HepG2 (cell line): ENCODE data around the gene SH2D3C. TPM values are rescaled to one million over a fixed set of nuclear protein-coding genes. Genes with fewer than 3 reads are reported as not detected.
A peak's percentile ranks its signal among the peaks of the same experiment; 100 is the strongest.

ENCODE experiments used
- EP300 ChIP-seq, 3 experiments: sonication (generic) in 1 of 3; formaldehyde crosslinking in 1 of 3; IDR thresholded peaks; 2 replicates each; pipeline versions ENCODE4 v1.5.1 to v1.6.1; 2011 to 2020; ENCODE audit warnings: low read depth in 2 of 3, low read length in 2 of 3, borderline replicate concordance in 1 of 3, improper control_type of control experiment in 1 of 3, mild to moderate bottlenecking in 1 of 3, missing genetic modification reagents in 1 of 3, moderate library complexity in 1 of 3
- GMEB2 ChIP-seq: IDR thresholded peaks from 2 replicates; pipeline ENCODE4 v1.6.1; 2016; ENCODE audit warnings: missing biosample characterization, missing genetic modification reagents, low read depth
- HNRNPK ChIP-seq: fragments of 200-400 bp; formaldehyde crosslinking; IDR thresholded peaks from 2 replicates; pipeline ENCODE4 v1.6.1; 2018; ENCODE audit warnings: low read length, low read depth, moderate library complexity, mild to moderate bottlenecking; ENCODE audit not compliant: poor library complexity, severe bottlenecking
- NONO ChIP-seq, 2 experiments: fragments of 450-650 bp in 1 of 2; sonication (generic) in 1 of 2; formaldehyde crosslinking in 1 of 2; IDR thresholded peaks in 1 of 2; conservative IDR thresholded peaks in 1 of 2; 2 replicates each; pipeline versions ENCODE4 v1.6.1 to v1.8.0; 2017 to 2022; ENCODE audit warnings: mild to moderate bottlenecking in 1 of 2, missing genetic modification reagents in 1 of 2, moderate library complexity in 1 of 2
- NRL ChIP-seq: sonication (generic); formaldehyde crosslinking; IDR thresholded peaks from 2 replicates; pipeline ENCODE4 v1.5.0; 2020; ENCODE audit warnings: missing genetic modification reagents, mild to moderate bottlenecking, moderate library complexity, borderline replicate concordance
- PHF21A ChIP-seq: sonication (generic); formaldehyde crosslinking; IDR thresholded peaks from 2 replicates; pipeline ENCODE4 v1.5.0; 2020; ENCODE audit warnings: mild to moderate bottlenecking, missing genetic modification reagents
- SP1 ChIP-seq, 2 experiments: fragments of 450-650 bp in 1 of 2; sonication (generic) in 1 of 2; formaldehyde crosslinking in 1 of 2; IDR thresholded peaks; 2 replicates each; pipeline versions ENCODE4 v1.4.0 to v1.6.1; 2016 to 2020; ENCODE audit warnings: missing genetic modification reagents in 1 of 2
- TARDBP ChIP-seq: sonication (generic); formaldehyde crosslinking; IDR thresholded peaks from 2 replicates; pipeline ENCODE4 v1.8.0; 2022; ENCODE audit warnings: mild to moderate bottlenecking, missing genetic modification reagents
- THAP8 ChIP-seq: sonication (generic); formaldehyde crosslinking; IDR thresholded peaks from 2 replicates; pipeline ENCODE4 v1.5.1; 2020; ENCODE audit warnings: missing genetic modification reagents, mild to moderate bottlenecking, borderline replicate concordance
- TOE1 ChIP-seq: sonication (generic); formaldehyde crosslinking; IDR thresholded peaks from 2 replicates; pipeline ENCODE4 v1.4.0; 2020; ENCODE audit warnings: mild to moderate bottlenecking, missing genetic modification reagents
- TRIM22 ChIP-seq: fragments of 450-650 bp; IDR thresholded peaks from 2 replicates; pipeline ENCODE4 v1.6.1; 2017
- ZBTB34 ChIP-seq: sonication (generic); formaldehyde crosslinking; IDR thresholded peaks from 2 replicates; pipeline ENCODE4 v1.8.0; 2022; ENCODE audit warnings: mild to moderate bottlenecking, missing genetic modification reagents
- ZBTB38 ChIP-seq: sonication (generic); formaldehyde crosslinking; IDR thresholded peaks from 2 replicates; pipeline ENCODE4 v1.5.1; 2020; ENCODE audit warnings: mild to moderate bottlenecking, missing genetic modification reagents
- ZBTB46 ChIP-seq: sonication (generic); formaldehyde crosslinking; IDR thresholded peaks from 2 replicates; pipeline ENCODE4 v1.4.0; 2020; ENCODE audit warnings: mild to moderate bottlenecking, missing genetic modification reagents, borderline replicate concordance
- ZNF101 ChIP-seq: sonication (generic); formaldehyde crosslinking; IDR thresholded peaks from 2 replicates; pipeline ENCODE4 v1.4.0; 2020; ENCODE audit warnings: mild to moderate bottlenecking, low read depth, missing genetic modification reagents, borderline replicate concordance
- ZNF17 ChIP-seq: sonication (generic); formaldehyde crosslinking; IDR thresholded peaks from 2 replicates; pipeline ENCODE4 v1.5.0; 2020; ENCODE audit warnings: mild to moderate bottlenecking, missing genetic modification reagents
- ZZZ3 ChIP-seq: sonication (generic); formaldehyde crosslinking; IDR thresholded peaks from 2 replicates; pipeline ENCODE4 v1.4.0; 2020; ENCODE audit warnings: missing genetic modification reagents, mild to moderate bottlenecking, borderline replicate concordance
- polyA plus RNA-seq, 8 experiments: library from polyadenylated mRNA; depleted of rRNA in 3 of 8; stranded (reverse) in 7 of 8; unstranded in 1 of 8; fragments of >200 nt; fragmentation: Illumina TruSeq in 4 of 8; extraction: Trizol in 4 of 8; gene quantifications; 2 replicates each; pipeline versions ENCODE4 v1.2.1 to v1.2.3, GENCODE V29; 2011 to 2016; ENCODE audit warnings: low read depth in 4 of 8, missing spikeins in 1 of 8, mixed read lengths in 1 of 8; ENCODE audit not compliant: insufficient read depth in 1 of 8
- total RNA-seq, 5 experiments: library from RNA; depleted of rRNA; stranded (reverse); fragments of >200 nt; fragmentation: Illumina TruSeq; extraction: Trizol; gene quantifications; 2 replicates each; pipeline ENCODE4 v1.2.3, GENCODE V29; 2016; ENCODE audit warnings: low read depth in 1 of 5

Gene SH2D3C
- total and polyA plus RNA-seq, 2 of the 13 experiments (the other 11 are each of a cell fraction or from before 2014, with no cell fraction given) = not detected

GRCh38 chr9:127734747-127735529, 43.5 kb downstream of the SH2D3C start, which contains the start of gene TOR2A (continued):
- TF ChIP-seq ZBTB34 (CRISPR knock-in tag) (no peak), ZBTB46 (CRISPR knock-in tag) (peak; percentile 92; the same call in 1 of the 2 replicates), SP1 (IDR thresholded peaks at IDR 0.05) (no peak), SP1 (CRISPR knock-in tag; IDR thresholded peaks at IDR 0.05) (peak; percentile 99), TOE1 (peak; percentile 74; the same call in 1 of the 2 replicates), NRL (peak; percentile 49), ZNF17 (CRISPR knock-in tag) (no peak), TRIM22 (no peak), HNRNPK (peak; percentile 42), THAP8 (peak; percentile 26; the same call in 1 of the 2 replicates), ZNF101 (CRISPR knock-in tag) (0 out of 2 replicates have a peak, but pooled peaks have one; percentile 84), EP300 (IDR thresholded peaks at IDR 0.05; ENCODE audit: low read depth in 2 of 2, low read length in 2 of 2) (peak; percentile 13 to 29; a peak in 1 of 4 replicates), EP300 (CRISPR knock-in tag; IDR thresholded peaks at IDR 0.05; ENCODE audit: borderline replicate concordance) (no peak), TARDBP (peak; percentile 75), ZZZ3 (peak; percentile 55; the same call in 1 of the 2 replicates), GMEB2 (CRISPR knock-in tag) (0 out of 2 replicates have a peak, but pooled peaks have one; percentile 24), NONO (IDR thresholded peaks at IDR 0.05) (no peak), NONO (CRISPR knock-in tag; conservative IDR thresholded peaks at IDR 0.05) (peak; percentile 32; the same call in 1 of the 2 replicates), PHF21A (CRISPR knock-in tag) (peak; percentile 71; the same call in 1 of the 2 replicates), ZBTB38 (CRISPR knock-in tag) (peak; percentile 12; the same call in 1 of the 2 replicates)
